CD4-positive, alpha-beta T cell (primary cell): ENCODE measurements around the gene IL34. TPM values are rescaled to one million over a fixed set of nuclear protein-coding genes. Genes with fewer than 3 reads are reported as not detected.

ENCODE experiments used
- ATAC-seq: fragments of 200-7000 bp; cut with Tn5 transposase; one replicate; pipeline ENCODE4 v1.10.0; 2022; ENCODE audit warnings: mild to moderate bottlenecking; ENCODE audit not compliant: poor library complexity
- CTCF ChIA-PET: fragments of 350-600 bp; sonication (Branson Sonifier 250); formaldehyde crosslinking; loops from one replicate; lab custom pipeline; 2021; ENCODE audit warnings: antibody characterized with exemption, inconsistent platforms; lab: Charles Lee
- POLR2A ChIA-PET: fragments of 350-600 bp; sonication (Branson Sonifier 250); formaldehyde crosslinking; loops from one replicate; lab custom pipeline; 2021; ENCODE audit warnings: antibody characterized with exemption, inconsistent platforms; lab: Charles Lee
- DNase-seq, 14 experiments: peaks; one replicate each; pipeline ENCODE4 v3.0.0-alpha.2; 2013 to 2020; ENCODE audit warnings: mixed read lengths in 2 of 14
- H3K27ac ChIP-seq, 2 donors: one replicate each; pipeline versions ENCODE4 v1.5.1 to v1.7.0; 2013; ENCODE audit warnings: low read length in 2 of 2, low read depth in 1 of 2, mild to moderate bottlenecking in 1 of 2
- H3K27me3 ChIP-seq, 2 experiments: 1 replicate in 1 of 2; 2 replicates in 1 of 2; pipeline versions ENCODE4 v1.6.1 to v1.7.0; 2013; ENCODE audit warnings: low read length in 2 of 2, control low read depth in 1 of 2, mild to moderate bottlenecking in 1 of 2, moderate library complexity in 1 of 2; ENCODE audit not compliant: insufficient read depth in 2 of 2, control insufficient read depth in 1 of 2
- H3K36me3 ChIP-seq: one replicate; pipeline ENCODE4 v1.6.1; 2013; ENCODE audit warnings: low read length, control low read depth; ENCODE audit not compliant: insufficient read depth
- H3K4me1 ChIP-seq: one replicate; pipeline ENCODE4 v1.6.1; 2013; ENCODE audit warnings: low read length, control low read depth; ENCODE audit not compliant: insufficient read depth
- H3K4me3 ChIP-seq: one replicate; pipeline ENCODE4 v1.5.1; 2013; ENCODE audit warnings: mild to moderate bottlenecking, low read length, moderate library complexity
- H3K9me3 ChIP-seq, 2 experiments: 1 replicate in 1 of 2; 2 replicates in 1 of 2; pipeline versions ENCODE4 v1.6.1 to v1.7.0; 2013; ENCODE audit warnings: low read length in 2 of 2, mild to moderate bottlenecking in 2 of 2, control low read depth in 1 of 2, moderate library complexity in 1 of 2; ENCODE audit not compliant: control insufficient read depth in 1 of 2, insufficient read depth in 1 of 2
- H3K27ac Mint-ChIP-seq: one replicate; pipeline ENCODE4 v1.8.0; 2020; ENCODE audit warnings: mixed read lengths
- H3K27me3 Mint-ChIP-seq: one replicate; pipeline ENCODE4 v1.8.0; 2021; ENCODE audit warnings: mixed read lengths
- H3K36me3 Mint-ChIP-seq: one replicate; pipeline ENCODE4 v1.8.0; 2021; ENCODE audit warnings: low read depth, mixed read lengths
- H3K4me1 Mint-ChIP-seq: one replicate; pipeline ENCODE4 v1.8.0; 2021; ENCODE audit warnings: low read depth, mixed read lengths
- H3K4me3 Mint-ChIP-seq: one replicate; pipeline ENCODE4 v1.8.0; 2020; ENCODE audit warnings: mild to moderate bottlenecking, mixed read lengths
- H3K9me3 Mint-ChIP-seq: one replicate; pipeline ENCODE4 v1.8.0; 2020; ENCODE audit warnings: mixed read lengths
- CTCF ChIP-seq: fragments of 200-600 bp; IDR thresholded peaks from one replicate; pipeline ENCODE4 v1.8.0; 2022; ENCODE audit warnings: antibody characterized with exemption, mild to moderate bottlenecking
- intact Hi-C, 2 experiments: fragments of 100-400 bp; cut with DNase I in 1 of 2; cut with micrococcal nuclease in 1 of 2; formaldehyde crosslinking; loops; one replicate each; pipeline versions ENCODE4 v1.15.1 to v1.9.0; 2023 to 2025; cut with DNase I, micrococcal nuclease
- total RNA-seq, 174 experiments: library from RNA in 2 of 174; stranded (reverse) in 2 of 174; gene quantifications; one replicate each; pipeline ENCODE4 v1.2.3 and lab custom pipeline; 2021 to 2026

Gene IL34
- total RNA-seq, 2 experiments from 2014 or later = 0.84 to 0.88 TPM

- no peak overlapping the region for H3K4me3 Mint-ChIP-seq
- peaks cover 3% of the 10 kb centered on the region for H3K27me3 Mint-ChIP-seq
- no peaks in the 10 kb centered on the region for H3K36me3 Mint-ChIP-seq
- intact Hi-C loops = loop anchor here (1.0 kb wide), 1 partner anchor 91 kb away; no protein-coding TSS in a partner anchor
- Histone ChIP-seq H3K9me3 (peaks cover 0 to 9% of the 10 kb centered on the region in 2 experiments), H3K27me3 (peaks cover 16 to 26% of the 10 kb centered on the region in 2 experiments), H3K27ac (no peak overlapping the region), H3K4me3 (no peak overlapping the region), H3K36me3 (no peaks in the 10 kb centered on the region), H3K4me1 (peaks cover 4% of the 10 kb centered on the region)
- H3K27ac Mint-ChIP-seq = no peak overlapping the region
- POLR2A ChIA-PET = interaction anchor here (1.5 kb wide), 1 partner anchor 91 kb away, joined by 3 read pairs; no protein-coding TSS in a partner anchor
- CTCF ChIA-PET = no interaction called here
- H3K4me1 Mint-ChIP-seq = no peaks in the 10 kb centered on the region
- no peaks in the 10 kb centered on the region for H3K9me3 Mint-ChIP-seq
- ATAC-seq (peak; percentile 60), DNase-seq (peak in 2 of 14 experiments; percentile 4 to 24)
- no peak for TF ChIP-seq CTCF
Measured at GRCh38 chr16:70679671-70680494, 33.5 kb downstream of the IL34 start.

- no peaks in the 10 kb centered on the region for H3K36me3 Mint-ChIP-seq
- ChIA-PET CTCF (no interaction called here), POLR2A (no interaction called here)
- Histone ChIP-seq H3K4me1 (peaks cover 10% of the 10 kb centered on the region), H3K9me3 (peaks cover 0 to 9% of the 10 kb centered on the region in 2 experiments), H3K4me3 (no peak overlapping the region), H3K27me3 (peaks cover 19 to 31% of the 10 kb centered on the region in 2 experiments), H3K27ac (no peak overlapping the region), H3K36me3 (no peaks in the 10 kb centered on the region)
- H3K9me3 Mint-ChIP-seq = no peaks in the 10 kb centered on the region
- intact Hi-C loops = loop anchor here (1.0 kb wide), 1 partner anchor 91 kb away; no protein-coding TSS in a partner anchor
- H3K4me3 Mint-ChIP-seq = peak overlapping the region; percentile 7
- ATAC-seq = no peak
- H3K27me3 Mint-ChIP-seq = peaks cover 7% of the 10 kb centered on the region
- H3K4me1 Mint-ChIP-seq = no peaks in the 10 kb centered on the region
- no peak overlapping the region for H3K27ac Mint-ChIP-seq
- TF ChIP-seq CTCF = no peak
- DNase-seq = peak in 1 of 14 experiments; percentile 3
Measured at GRCh38 chr16:70680495-70681381, 34.4 kb downstream of the IL34 start.

- ChIA-PET CTCF (no interaction called here), POLR2A (no interaction called here)
Measured at GRCh38 chr16:70681382-70682238, 35.3 kb downstream of the IL34 start.

More at GRCh38 chr16:70681382-70682238, 35.3 kb downstream of the IL34 start:
- peaks cover 19 to 31% of the 10 kb centered on the region in 2 experiments for H3K27me3 ChIP-seq
- H3K4me1 ChIP-seq = peaks cover 10% of the 10 kb centered on the region
- Mint-ChIP-seq H3K27me3 (peaks cover 7% of the 10 kb centered on the region), H3K4me3 (no peak overlapping the region), H3K36me3 (no peaks in the 10 kb centered on the region), H3K4me1 (no peaks in the 10 kb centered on the region), H3K27ac (no peak overlapping the region), H3K9me3 (no peaks in the 10 kb centered on the region)
- intact Hi-C loops = no loop called here
- no peak for DNase-seq
- H3K9me3 ChIP-seq = peaks cover 0 to 9% of the 10 kb centered on the region in 2 experiments
- no peak overlapping the region for H3K27ac ChIP-seq
- no peak overlapping the region for H3K4me3 ChIP-seq
- no peak for ATAC-seq
- no peak for TF ChIP-seq CTCF
- no peaks in the 10 kb centered on the region for H3K36me3 ChIP-seq
